Measurements from ENCODE around the gene BCL2L13.
"Not testable (repeated sequence)": the region's sequence is repeated elsewhere in the genome, so short reads cannot be mapped to it uniquely, and the experiment has no call there.

The BCL2L13 gene

GRCh38 chr22:17629173-17629489, 9.4 kb upstream of the BCL2L13 start:
- ATAC-seq: no peak
- H3K36me3 Mint-ChIP-seq: no peaks in the 10 kb centered on the region
- peak overlapping the region; percentile 96 for H3K4me3 Mint-ChIP-seq
- no peaks in the 10 kb centered on the region for H3K9me3 Mint-ChIP-seq
- no peaks in the 10 kb centered on the region for H3K27me3 Mint-ChIP-seq
- H3K27ac Mint-ChIP-seq: peak overlapping the region; percentile 86
- H3K4me1 Mint-ChIP-seq: peaks cover 14% of the 10 kb centered on the region

GRCh38 chr22:17629641-17630040, 8.9 kb upstream of the BCL2L13 start:
- Mint-ChIP-seq H3K4me3 (peak overlapping the region; percentile 96), H3K36me3 (no peaks in the 10 kb centered on the region), H3K4me1 (peaks cover 11% of the 10 kb centered on the region), H3K9me3 (no peaks in the 10 kb centered on the region), H3K27ac (peak overlapping the region; percentile 86), H3K27me3 (no peaks in the 10 kb centered on the region)
- ATAC-seq: no peak

GRCh38 chr22:17631076-17631565, 7.4 kb upstream of the BCL2L13 start:
- Mint-ChIP-seq H3K27ac (no peak overlapping the region), H3K9me3 (no peaks in the 10 kb centered on the region), H3K4me3 (no peak overlapping the region), H3K36me3 (no peaks in the 10 kb centered on the region), H3K27me3 (no peaks in the 10 kb centered on the region), H3K4me1 (peaks cover 7% of the 10 kb centered on the region)
- no peak for ATAC-seq

- Mint-ChIP-seq H3K27me3 (no peaks in the 10 kb centered on the region), H3K4me3 (no peak overlapping the region), H3K9me3 (no peaks in the 10 kb centered on the region), H3K27ac (no peak overlapping the region), H3K4me1 (peaks cover 18% of the 10 kb centered on the region), H3K36me3 (no peaks in the 10 kb centered on the region)
- no peak for ATAC-seq
These were observed 5.2 kb upstream of the BCL2L13 start for GRCh38 chr22:17633217-17633997.

- Mint-ChIP-seq H3K27me3 (no peaks in the 10 kb centered on the region), H3K4me1 (peaks cover 19% of the 10 kb centered on the region), H3K9me3 (no peaks in the 10 kb centered on the region), H3K4me3 (no peak overlapping the region), H3K36me3 (no peaks in the 10 kb centered on the region), H3K27ac (no peak overlapping the region)
- ATAC-seq: no peak
These were observed 4.6 kb upstream of the BCL2L13 start for GRCh38 chr22:17633998-17634323.

- no peak overlapping the region for H3K4me3 Mint-ChIP-seq
These were observed 3.9 kb upstream of the BCL2L13 start for GRCh38 chr22:17634696-17635095.

GRCh38 chr22:17636850-17637249, 1.7 kb upstream of the BCL2L13 start:
- H3K4me1 Mint-ChIP-seq: peaks cover 25% of the 10 kb centered on the region
- ATAC-seq, H3K9me3 Mint-ChIP-seq, H3K4me3 Mint-ChIP-seq, H3K36me3 Mint-ChIP-seq, H3K27me3 Mint-ChIP-seq, H3K27ac Mint-ChIP-seq: not testable (repeated sequence)

More at GRCh38 chr22:17634696-17635095, 3.9 kb upstream of the BCL2L13 start:
- no peaks in the 10 kb centered on the region for H3K9me3 Mint-ChIP-seq
- H3K27ac Mint-ChIP-seq: no peak overlapping the region
- no peaks in the 10 kb centered on the region for H3K36me3 Mint-ChIP-seq
- peaks cover 21% of the 10 kb centered on the region for H3K4me1 Mint-ChIP-seq
- H3K27me3 Mint-ChIP-seq: no peaks in the 10 kb centered on the region
- ATAC-seq: no peak

GRCh38 chr22:17637490-17638181, 921 bp upstream of the BCL2L13 start:
- Mint-ChIP-seq H3K36me3 (no peaks in the 10 kb centered on the region), H3K27me3 (no peaks in the 10 kb centered on the region), H3K27ac (peak overlapping the region; percentile 99), H3K9me3 (no peaks in the 10 kb centered on the region), H3K4me1 (peaks cover 25% of the 10 kb centered on the region), H3K4me3 (peak overlapping the region; percentile 91)
- no peak for ATAC-seq

- Mint-ChIP-seq H3K9me3 (no peaks in the 10 kb centered on the region), H3K27ac (peak overlapping the region; percentile 99), H3K36me3 (no peaks in the 10 kb centered on the region), H3K4me3 (peak overlapping the region; percentile 91), H3K4me1 (peaks cover 25% of the 10 kb centered on the region), H3K27me3 (no peaks in the 10 kb centered on the region)
- ATAC-seq: peak; percentile 37
These were observed 450 bp upstream of the BCL2L13 start for GRCh38 chr22:17638182-17638431.

GRCh38 chr22:17639247-17639741, 737 bp downstream of the BCL2L13 start:
- H3K4me3 Mint-ChIP-seq: peak overlapping the region; percentile 91
- ATAC-seq: no peak
- H3K4me1 Mint-ChIP-seq: peaks cover 25% of the 10 kb centered on the region
- no peaks in the 10 kb centered on the region for H3K9me3 Mint-ChIP-seq
- H3K36me3 Mint-ChIP-seq: no peaks in the 10 kb centered on the region
- no peaks in the 10 kb centered on the region for H3K27me3 Mint-ChIP-seq
- H3K27ac Mint-ChIP-seq: peak overlapping the region; percentile 99

- H3K27me3 Mint-ChIP-seq: no peaks in the 10 kb centered on the region
- H3K27ac Mint-ChIP-seq: no peak overlapping the region
- H3K4me1 Mint-ChIP-seq: peaks cover 25% of the 10 kb centered on the region
- no peaks in the 10 kb centered on the region for H3K9me3 Mint-ChIP-seq
- H3K36me3 Mint-ChIP-seq: peaks cover 5% of the 10 kb centered on the region
- no peak overlapping the region for H3K4me3 Mint-ChIP-seq
- ATAC-seq: no peak
These were observed 2.7 kb downstream of the BCL2L13 start for GRCh38 chr22:17641269-17641668.

GRCh38 chr22:17642357-17642756, 3.8 kb downstream of the BCL2L13 start:
- not testable (repeated sequence) for ATAC-seq, H3K36me3 Mint-ChIP-seq, H3K9me3 Mint-ChIP-seq, H3K4me3 Mint-ChIP-seq, H3K27ac Mint-ChIP-seq, H3K27me3 Mint-ChIP-seq
- H3K4me1 Mint-ChIP-seq: peaks cover 27% of the 10 kb centered on the region

- no peak for ATAC-seq
- no peaks in the 10 kb centered on the region for H3K27me3 Mint-ChIP-seq
- H3K9me3 Mint-ChIP-seq: no peaks in the 10 kb centered on the region
- peaks cover 5% of the 10 kb centered on the region for H3K4me1 Mint-ChIP-seq
- no peak overlapping the region for H3K4me3 Mint-ChIP-seq
- H3K36me3 Mint-ChIP-seq: peaks cover 11% of the 10 kb centered on the region
- no peak overlapping the region for H3K27ac Mint-ChIP-seq
These were observed 8.9 kb downstream of the BCL2L13 start for GRCh38 chr22:17647452-17647851.

GRCh38 chr22:17647991-17648390, 9.4 kb downstream of the BCL2L13 start:
- Mint-ChIP-seq H3K36me3 (peaks cover 11% of the 10 kb centered on the region), H3K4me3 (no peak overlapping the region), H3K27ac (no peak overlapping the region), H3K9me3 (no peaks in the 10 kb centered on the region), H3K27me3 (no peaks in the 10 kb centered on the region), H3K4me1 (peaks cover 5% of the 10 kb centered on the region)
- no peak for ATAC-seq

- Mint-ChIP-seq H3K9me3 (no peaks in the 10 kb centered on the region), H3K36me3 (peaks cover 17% of the 10 kb centered on the region), H3K27me3 (no peaks in the 10 kb centered on the region), H3K4me3 (no peak overlapping the region), H3K4me1 (peaks cover 11% of the 10 kb centered on the region), H3K27ac (no peak overlapping the region)
- ATAC-seq: no peak
These were observed 10.0 kb downstream of the BCL2L13 start for GRCh38 chr22:17648569-17648968.

- no peak overlapping the region for H3K4me3 Mint-ChIP-seq
- no peaks in the 10 kb centered on the region for H3K27me3 Mint-ChIP-seq
- ATAC-seq: no peak
- no peaks in the 10 kb centered on the region for H3K9me3 Mint-ChIP-seq
- H3K27ac Mint-ChIP-seq: no peak overlapping the region
- peaks cover 7% of the 10 kb centered on the region for H3K4me1 Mint-ChIP-seq
- peaks cover 16% of the 10 kb centered on the region for H3K36me3 Mint-ChIP-seq
These were observed 16.7 kb downstream of the BCL2L13 start for GRCh38 chr22:17655289-17655688.

All from stimulated activated memory B cell treated with anti-CD40 and anti-IgM and Interleukin-4, amounts not matched to agents 10 μg/mL and 1 μg/mL and 100 μg/mL, for 72 hours (primary cell).